GM19452 (cell line): Measurements from ENCODE around the gene RALGPS2.
A peak's percentile ranks its signal among the peaks of the same experiment; 100 is the strongest.

Source experiments
- ATAC-seq: cut with Tn5 transposase; IDR thresholded peaks from one replicate; pipeline ENCODE4 v1.9.1; 2021; ENCODE audit not compliant: unreplicated experiment

The RALGPS2 gene

GRCh38 chr1:178724728-178725465 lies at the start of gene RALGPS2:
Gene RALGPS2, plus strand, starts transcription at chr1:178725244. Its CDS starts 51,521 bp downstream, at chr1:178776765.
- ATAC-seq = peak; percentile 58

GRCh38 chr1:178679237-178679636 lies 45.8 kb upstream of the RALGPS2 start:
- no peak for ATAC-seq

GRCh38 chr1:178682429-178682828 lies 42.6 kb upstream of the RALGPS2 start:
- no peak for ATAC-seq

- ATAC-seq = no peak
Observed at GRCh38 chr1:178682886-178683285, 42.2 kb upstream of the RALGPS2 start.

GRCh38 chr1:178683291-178683690 lies 41.8 kb upstream of the RALGPS2 start:
- ATAC-seq = no peak

- no peak for ATAC-seq
Observed at GRCh38 chr1:178684111-178684510, 40.9 kb upstream of the RALGPS2 start.

- ATAC-seq = peak; percentile 83
Observed at GRCh38 chr1:178684542-178685000, 40.5 kb upstream of the RALGPS2 start.

GRCh38 chr1:178686407-178686806 lies 38.6 kb upstream of the RALGPS2 start:
- ATAC-seq = no peak

- ATAC-seq = no peak
Observed at GRCh38 chr1:178688244-178688643, 36.8 kb upstream of the RALGPS2 start.

GRCh38 chr1:178689769-178690168 lies 35.3 kb upstream of the RALGPS2 start:
- ATAC-seq = no peak

- ATAC-seq = no peak
Observed at GRCh38 chr1:178690496-178690895, 34.5 kb upstream of the RALGPS2 start.

GRCh38 chr1:178692564-178693327 lies 32.3 kb upstream of the RALGPS2 start:
- ATAC-seq = no peak

- ATAC-seq = no peak
Observed at GRCh38 chr1:178693366-178693765, 31.7 kb upstream of the RALGPS2 start.

GRCh38 chr1:178694923-178695525 lies 30.0 kb upstream of the RALGPS2 start:
- ATAC-seq = no peak

GRCh38 chr1:178702146-178702545 lies 22.9 kb upstream of the RALGPS2 start:
- ATAC-seq = no peak

GRCh38 chr1:178704833-178705232 lies 20.2 kb upstream of the RALGPS2 start:
- ATAC-seq = no peak

- no peak for ATAC-seq
Observed at GRCh38 chr1:178706432-178706831, 18.6 kb upstream of the RALGPS2 start.

- no peak for ATAC-seq
Observed at GRCh38 chr1:178713259-178713658, 11.8 kb upstream of the RALGPS2 start.

- ATAC-seq = no peak
Observed at GRCh38 chr1:178714453-178714852, 10.6 kb upstream of the RALGPS2 start.

- ATAC-seq = no peak
Observed at GRCh38 chr1:178716111-178716510, 8.9 kb upstream of the RALGPS2 start.

GRCh38 chr1:178718520-178718919 lies 6.5 kb upstream of the RALGPS2 start:
- no peak for ATAC-seq

- ATAC-seq = no peak
Observed at GRCh38 chr1:178723546-178723945, 1.5 kb upstream of the RALGPS2 start.
